Measurements from ENCODE around the gene HLA-DRB5. TPM values are rescaled to one million over a fixed set of nuclear protein-coding genes. Genes with fewer than 3 reads are reported as not detected.
"Not testable (repeated sequence)": the region's sequence is repeated elsewhere in the genome, so short reads cannot be mapped to it uniquely, and the experiment has no call there.

HLA-DRB5 gene
- total and polyA plus RNA-seq, 12 donors, result 0.34 to 694 (median 28.2) TPM; not detected in 2

GRCh38 chr6:32553037-32553742, 23.1 kb upstream of the HLA-DRB5 start:
- H3K27me3 ChIP-seq, result no peaks in the 10 kb centered on the region
- no peak for DNase-seq
- no peaks in the 10 kb centered on the region for H3K36me3 ChIP-seq (replicated peaks in 1 of 2)
- no peaks in the 10 kb centered on the region for H3K9me3 ChIP-seq (replicated peaks in 1 of 3)
- 35 to 52% (median 48%) methylated on average over 4 of the region's 5 CpGs for WGBS, 4 donors
- intact Hi-C loops (cut with DNase I), result no loop called here
- TF ChIP-seq CTCF (IDR thresholded peaks at IDR 0.05) (no peak), POLR2A (IDR thresholded peaks at IDR 0.05) (no peak)
- no peaks in the 10 kb centered on the region for H3K4me1 ChIP-seq (replicated peaks in 1 of 2)
- H3K27ac ChIP-seq, result no peak overlapping the region
- H3K4me3 ChIP-seq, result no peak overlapping the region

GRCh38 chr6:32551410-32551809, 21.3 kb upstream of the HLA-DRB5 start:
- DNase-seq, result no peak
- intact Hi-C loops (cut with DNase I), result no loop called here
- no peak overlapping the region for H3K27ac ChIP-seq
- no peaks in the 10 kb centered on the region for H3K4me1 ChIP-seq (replicated peaks in 1 of 2)
- no peaks in the 10 kb centered on the region for H3K27me3 ChIP-seq
- H3K9me3 ChIP-seq (replicated peaks in 1 of 3), result no peaks in the 10 kb centered on the region
- H3K36me3 ChIP-seq (replicated peaks in 1 of 2), result no peaks in the 10 kb centered on the region
- no peak overlapping the region for H3K4me3 ChIP-seq
- TF ChIP-seq CTCF (IDR thresholded peaks at IDR 0.05), result no peak
- no peak for TF ChIP-seq POLR2A (IDR thresholded peaks at IDR 0.05)
- 24 to 41% (median 37%) methylated on average over 4 to 5 of the region's 5 CpGs for WGBS, 4 donors

- intact Hi-C loops (cut with DNase I), result no loop called here
- DNase-seq, result no peak
- no peaks in the 10 kb centered on the region for H3K27me3 ChIP-seq
- no peaks in the 10 kb centered on the region for H3K36me3 ChIP-seq (replicated peaks in 1 of 2)
- WGBS, 4 donors, result 23 to 52% (median 29%) methylated on average over 2 to 5 of the region's 5 CpGs
- H3K27ac ChIP-seq, result no peak overlapping the region
- TF ChIP-seq POLR2A (IDR thresholded peaks at IDR 0.05) (no peak), CTCF (IDR thresholded peaks at IDR 0.05) (no peak)
- H3K4me1 ChIP-seq (replicated peaks in 1 of 2), result no peaks in the 10 kb centered on the region
- no peaks in the 10 kb centered on the region for H3K9me3 ChIP-seq (replicated peaks in 1 of 3)
- H3K4me3 ChIP-seq, result no peak overlapping the region
These were observed 9.8 kb upstream of the HLA-DRB5 start for GRCh38 chr6:32539839-32540238.

- WGBS, 4 donors, result 0% methylated on average over 2 to 3 of the region's 3 CpGs
- not testable (repeated sequence) for H3K36me3 ChIP-seq (replicated peaks in 1 of 2)
These were observed 325 bp upstream of the HLA-DRB5 start for GRCh38 chr6:32530431-32530793.

More at GRCh38 chr6:32530431-32530793, 325 bp upstream of the HLA-DRB5 start:
- H3K27me3 ChIP-seq; DNase-seq; H3K27ac ChIP-seq; H3K4me1 ChIP-seq (replicated peaks in 1 of 2); intact Hi-C loops (cut with DNase I); H3K9me3 ChIP-seq (replicated peaks in 1 of 3); H3K4me3 ChIP-seq: not testable (repeated sequence)

Data from adrenal gland (tissue), 12 donors.